ENCODE results near the gene TIMM29.

DNA sequence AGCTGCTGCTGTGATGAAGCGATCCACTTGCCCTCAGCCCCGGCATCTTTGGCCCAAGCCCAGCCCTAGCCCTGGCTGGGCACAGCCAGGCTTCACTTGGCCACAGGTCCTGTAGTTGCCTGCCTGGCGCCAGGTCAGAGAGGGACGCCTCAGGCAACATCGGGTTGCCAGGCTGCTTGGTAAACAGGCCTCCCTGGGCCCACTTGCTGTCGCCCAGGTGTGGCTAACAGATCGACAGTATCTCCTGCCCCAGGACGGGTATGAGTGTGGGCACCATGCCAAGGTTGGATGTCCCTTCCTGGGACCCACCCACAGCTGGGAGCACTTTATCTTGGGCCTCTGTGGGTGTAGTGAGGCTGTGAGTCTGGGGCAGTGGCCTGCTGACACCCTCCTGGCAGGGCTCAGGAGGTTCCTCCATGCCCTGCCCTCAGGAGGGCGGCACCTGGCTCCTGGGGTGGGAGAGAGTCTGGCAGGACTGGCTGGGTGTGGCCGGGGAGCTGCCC, 29.4 kb upstream of the TIMM29 start:
- TF ChIP-seq POLR2A (IDR thresholded peaks at IDR 0.05) = no peak
- TF ChIP-seq, protein P1, sequence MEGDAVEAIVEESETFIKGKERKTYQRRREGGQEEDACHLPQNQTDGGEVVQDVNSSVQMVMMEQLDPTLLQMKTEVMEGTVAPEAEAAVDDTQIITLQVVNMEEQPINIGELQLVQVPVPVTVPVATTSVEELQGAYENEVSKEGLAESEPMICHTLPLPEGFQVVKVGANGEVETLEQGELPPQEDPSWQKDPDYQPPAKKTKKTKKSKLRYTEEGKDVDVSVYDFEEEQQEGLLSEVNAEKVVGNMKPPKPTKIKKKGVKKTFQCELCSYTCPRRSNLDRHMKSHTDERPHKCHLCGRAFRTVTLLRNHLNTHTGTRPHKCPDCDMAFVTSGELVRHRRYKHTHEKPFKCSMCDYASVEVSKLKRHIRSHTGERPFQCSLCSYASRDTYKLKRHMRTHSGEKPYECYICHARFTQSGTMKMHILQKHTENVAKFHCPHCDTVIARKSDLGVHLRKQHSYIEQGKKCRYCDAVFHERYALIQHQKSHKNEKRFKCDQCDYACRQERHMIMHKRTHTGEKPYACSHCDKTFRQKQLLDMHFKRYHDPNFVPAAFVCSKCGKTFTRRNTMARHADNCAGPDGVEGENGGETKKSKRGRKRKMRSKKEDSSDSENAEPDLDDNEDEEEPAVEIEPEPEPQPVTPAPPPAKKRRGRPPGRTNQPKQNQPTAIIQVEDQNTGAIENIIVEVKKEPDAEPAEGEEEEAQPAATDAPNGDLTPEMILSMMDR (IDR thresholded peaks at IDR 0.05) = peak in 1 of 7 experiments; percentile 4
